ENCODE measurements around the gene S100A12. TPM values are rescaled to one million over a fixed set of nuclear protein-coding genes. Genes with fewer than 3 reads are reported as not detected.
"Not testable (repeated sequence)": the region's sequence is repeated elsewhere in the genome, so short reads cannot be mapped to it uniquely, and the experiment has no call there.

S100A12 gene
- not detected in 2 replicates for total RNA-seq
- long read RNA-seq: 0 reads

DNA sequence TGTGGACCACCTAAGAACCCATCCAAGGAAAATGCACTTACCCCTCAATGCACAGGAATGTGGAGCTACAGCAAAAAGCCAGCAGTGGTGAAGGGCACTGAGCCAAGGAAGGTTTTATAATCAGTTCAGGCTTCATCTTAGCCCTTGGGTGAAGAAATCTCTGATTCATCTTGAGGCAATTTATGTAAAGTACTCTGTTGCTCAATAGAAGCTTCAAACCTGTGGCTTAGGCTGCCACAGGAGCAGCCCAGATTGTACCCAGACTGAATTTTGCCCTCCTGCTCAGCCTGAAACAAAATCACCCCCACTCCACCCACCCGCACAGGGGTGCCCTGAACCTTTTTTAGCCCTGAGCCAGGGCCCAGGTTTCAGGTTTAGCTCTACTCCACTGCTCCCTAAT lies at the start of gene S100A12:
Gene S100A12, minus strand, starts transcription at position 111 of the 400 bp plus-strand sequence. CDS start 1,029 bp downstream, outside the sequence.
- no peaks in the 10 kb centered on the region for H3K9me3 Mint-ChIP-seq (ENCODE audit: low read depth)
- no peak within 1 kb of the TSS for H3K4me3 Mint-ChIP-seq (ENCODE audit: low read depth)
- TF ChIP-seq, protein P1, sequence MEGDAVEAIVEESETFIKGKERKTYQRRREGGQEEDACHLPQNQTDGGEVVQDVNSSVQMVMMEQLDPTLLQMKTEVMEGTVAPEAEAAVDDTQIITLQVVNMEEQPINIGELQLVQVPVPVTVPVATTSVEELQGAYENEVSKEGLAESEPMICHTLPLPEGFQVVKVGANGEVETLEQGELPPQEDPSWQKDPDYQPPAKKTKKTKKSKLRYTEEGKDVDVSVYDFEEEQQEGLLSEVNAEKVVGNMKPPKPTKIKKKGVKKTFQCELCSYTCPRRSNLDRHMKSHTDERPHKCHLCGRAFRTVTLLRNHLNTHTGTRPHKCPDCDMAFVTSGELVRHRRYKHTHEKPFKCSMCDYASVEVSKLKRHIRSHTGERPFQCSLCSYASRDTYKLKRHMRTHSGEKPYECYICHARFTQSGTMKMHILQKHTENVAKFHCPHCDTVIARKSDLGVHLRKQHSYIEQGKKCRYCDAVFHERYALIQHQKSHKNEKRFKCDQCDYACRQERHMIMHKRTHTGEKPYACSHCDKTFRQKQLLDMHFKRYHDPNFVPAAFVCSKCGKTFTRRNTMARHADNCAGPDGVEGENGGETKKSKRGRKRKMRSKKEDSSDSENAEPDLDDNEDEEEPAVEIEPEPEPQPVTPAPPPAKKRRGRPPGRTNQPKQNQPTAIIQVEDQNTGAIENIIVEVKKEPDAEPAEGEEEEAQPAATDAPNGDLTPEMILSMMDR (IDR thresholded peaks at IDR 0.05; ENCODE audit: unreplicated experiment): no peak
- no peak within 1 kb of the TSS for H3K27ac Mint-ChIP-seq
- peaks cover 28% of the 10 kb centered on the region for H3K27me3 Mint-ChIP-seq
- DNase-seq (ENCODE audit: low spot score, unreplicated experiment): no peak
- no peaks in the 10 kb centered on the region for H3K4me1 Mint-ChIP-seq (ENCODE audit: low read depth)
- H3K36me3 Mint-ChIP-seq (ENCODE audit: insufficient read depth): no peaks in the 10 kb centered on the region

DNA sequence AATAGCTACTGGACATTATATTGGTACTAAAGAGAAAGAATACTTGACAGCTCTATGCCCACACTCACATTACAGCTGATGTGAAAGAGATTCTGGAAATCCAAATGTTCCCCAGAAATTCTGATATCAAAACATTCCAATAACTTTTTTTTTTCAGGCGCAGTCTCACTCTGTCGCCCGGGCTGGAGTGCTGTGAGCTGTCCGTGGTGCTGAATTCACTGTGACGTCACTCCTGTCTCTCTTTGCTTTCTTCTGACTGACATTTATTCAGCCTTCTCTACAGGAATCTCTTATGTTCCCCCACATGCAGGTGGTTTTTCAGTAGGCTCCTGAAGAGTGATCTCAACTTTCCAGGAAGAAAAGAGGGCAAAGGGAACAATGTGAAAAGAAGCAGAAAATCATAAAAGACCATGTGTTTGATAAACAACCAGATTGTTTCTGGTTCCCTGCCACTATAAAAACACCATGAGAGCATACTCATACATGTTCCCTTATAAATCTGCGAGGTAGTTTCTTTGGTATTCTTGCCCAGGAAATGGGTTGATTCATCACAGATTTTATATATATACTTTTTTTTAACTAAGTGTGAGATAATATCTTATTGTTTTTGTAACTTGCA lies 47.1 kb upstream of the S100A12 start:
- DNase-seq (ENCODE audit: low spot score, unreplicated experiment): peak; percentile 75

DNA sequence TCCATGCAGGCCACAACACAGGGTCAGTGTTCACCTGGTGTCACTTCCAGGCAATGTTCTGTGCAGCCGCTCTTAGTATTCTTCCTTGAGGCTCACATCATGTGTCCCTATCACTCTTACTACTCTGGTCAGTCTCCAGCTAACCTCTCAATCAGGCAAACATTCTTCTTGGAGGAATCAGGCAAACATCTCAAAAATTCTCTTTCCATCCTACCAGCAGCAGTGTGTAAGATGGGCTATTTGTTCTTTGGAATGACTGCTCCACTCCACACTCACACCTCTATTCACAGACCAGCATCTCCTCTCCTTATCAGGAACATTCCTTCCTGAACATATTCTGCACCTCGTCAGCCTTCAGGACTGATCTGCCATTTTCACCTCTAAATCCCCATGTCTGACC lies 44.9 kb upstream of the S100A12 start:
- no peaks in the 10 kb centered on the region for H3K9me3 Mint-ChIP-seq (ENCODE audit: low read depth)
- no peaks in the 10 kb centered on the region for H3K4me1 Mint-ChIP-seq (ENCODE audit: low read depth)
- no peak for DNase-seq (ENCODE audit: low spot score, unreplicated experiment)
- H3K4me3 Mint-ChIP-seq (ENCODE audit: low read depth): no peak overlapping the region
- H3K27ac Mint-ChIP-seq: no peak overlapping the region
- H3K36me3 Mint-ChIP-seq (ENCODE audit: insufficient read depth): no peaks in the 10 kb centered on the region
- H3K27me3 Mint-ChIP-seq: peaks cover 31% of the 10 kb centered on the region
- TF ChIP-seq, protein P1 (IDR thresholded peaks at IDR 0.05; ENCODE audit: unreplicated experiment): no peak

More for the DNA sequence above, 47.1 kb upstream of the S100A12 start:
- TF ChIP-seq, protein P1 (IDR thresholded peaks at IDR 0.05; ENCODE audit: unreplicated experiment): no peak
- peaks cover 41% of the 10 kb centered on the region for H3K27me3 Mint-ChIP-seq
- peak overlapping the region; percentile 29 for H3K27ac Mint-ChIP-seq
- H3K9me3 Mint-ChIP-seq (ENCODE audit: low read depth): no peaks in the 10 kb centered on the region
- no peaks in the 10 kb centered on the region for H3K4me1 Mint-ChIP-seq (ENCODE audit: low read depth)
- H3K36me3 Mint-ChIP-seq (ENCODE audit: insufficient read depth): no peaks in the 10 kb centered on the region
- no peak overlapping the region for H3K4me3 Mint-ChIP-seq (ENCODE audit: low read depth)

DNA sequence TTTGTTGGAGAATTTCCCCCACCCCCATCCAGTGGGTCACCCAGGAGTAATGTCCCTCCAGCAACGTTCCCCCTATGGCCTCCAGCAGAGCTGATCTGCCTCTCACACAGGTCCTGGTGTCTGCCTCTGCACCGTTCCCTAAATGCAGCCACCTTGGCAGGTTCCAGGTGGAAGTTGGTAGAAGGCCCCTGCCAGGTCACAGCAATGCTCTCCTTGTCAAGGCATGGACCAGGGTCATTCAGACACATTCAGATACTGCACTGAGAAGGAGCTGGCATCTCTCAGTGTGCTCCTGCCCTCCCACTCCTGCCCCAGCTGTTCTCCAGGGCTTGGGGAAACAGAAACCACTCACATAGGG lies 44.0 kb upstream of the S100A12 start:
- H3K4me1 Mint-ChIP-seq (ENCODE audit: low read depth): not testable (repeated sequence)

DNA sequence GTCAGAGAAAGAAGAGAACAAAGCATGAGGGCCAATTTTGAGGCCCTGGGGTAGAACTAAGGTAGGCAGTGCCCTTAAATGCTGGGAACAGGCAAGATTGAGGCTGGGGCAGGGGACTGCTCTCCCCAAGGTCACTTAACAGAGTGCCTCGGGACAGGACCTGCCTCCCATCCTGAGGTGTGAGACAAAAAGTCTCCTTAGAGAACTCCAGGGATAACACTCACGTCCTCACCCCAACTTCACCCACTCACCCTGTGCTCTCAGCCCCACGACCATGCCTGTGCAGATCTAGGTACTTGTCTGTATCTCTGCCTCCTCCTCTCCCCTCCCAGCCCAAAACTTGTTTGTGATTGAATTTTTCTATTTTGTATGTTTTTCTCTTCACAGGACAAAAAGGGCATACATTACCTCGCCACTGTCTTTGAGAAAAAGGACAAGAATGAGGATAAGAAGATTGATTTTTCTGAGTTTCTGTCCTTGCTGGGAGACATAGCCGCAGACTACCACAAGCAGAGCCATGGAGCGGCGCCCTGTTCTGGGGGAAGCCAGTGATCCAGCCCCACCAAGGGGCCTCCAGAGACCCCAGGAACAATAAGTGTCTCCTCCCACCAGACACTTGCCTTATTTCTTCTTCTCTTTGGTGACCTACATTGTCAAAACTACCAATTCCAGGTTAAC lies 43.5 kb upstream of the S100A12 start:
- not testable (repeated sequence) for H3K36me3 Mint-ChIP-seq (ENCODE audit: insufficient read depth); DNase-seq (ENCODE audit: low spot score, unreplicated experiment); H3K9me3 Mint-ChIP-seq (ENCODE audit: low read depth); H3K27ac Mint-ChIP-seq; H3K4me1 Mint-ChIP-seq (ENCODE audit: low read depth); H3K4me3 Mint-ChIP-seq (ENCODE audit: low read depth)
- peaks cover 22% of the 10 kb centered on the region for H3K27me3 Mint-ChIP-seq

More for the DNA sequence above, 44.0 kb upstream of the S100A12 start:
- not testable (repeated sequence) for DNase-seq (ENCODE audit: low spot score, unreplicated experiment); H3K9me3 Mint-ChIP-seq (ENCODE audit: low read depth); H3K4me3 Mint-ChIP-seq (ENCODE audit: low read depth); H3K27ac Mint-ChIP-seq; H3K36me3 Mint-ChIP-seq (ENCODE audit: insufficient read depth)
- peaks cover 24% of the 10 kb centered on the region for H3K27me3 Mint-ChIP-seq

DNA sequence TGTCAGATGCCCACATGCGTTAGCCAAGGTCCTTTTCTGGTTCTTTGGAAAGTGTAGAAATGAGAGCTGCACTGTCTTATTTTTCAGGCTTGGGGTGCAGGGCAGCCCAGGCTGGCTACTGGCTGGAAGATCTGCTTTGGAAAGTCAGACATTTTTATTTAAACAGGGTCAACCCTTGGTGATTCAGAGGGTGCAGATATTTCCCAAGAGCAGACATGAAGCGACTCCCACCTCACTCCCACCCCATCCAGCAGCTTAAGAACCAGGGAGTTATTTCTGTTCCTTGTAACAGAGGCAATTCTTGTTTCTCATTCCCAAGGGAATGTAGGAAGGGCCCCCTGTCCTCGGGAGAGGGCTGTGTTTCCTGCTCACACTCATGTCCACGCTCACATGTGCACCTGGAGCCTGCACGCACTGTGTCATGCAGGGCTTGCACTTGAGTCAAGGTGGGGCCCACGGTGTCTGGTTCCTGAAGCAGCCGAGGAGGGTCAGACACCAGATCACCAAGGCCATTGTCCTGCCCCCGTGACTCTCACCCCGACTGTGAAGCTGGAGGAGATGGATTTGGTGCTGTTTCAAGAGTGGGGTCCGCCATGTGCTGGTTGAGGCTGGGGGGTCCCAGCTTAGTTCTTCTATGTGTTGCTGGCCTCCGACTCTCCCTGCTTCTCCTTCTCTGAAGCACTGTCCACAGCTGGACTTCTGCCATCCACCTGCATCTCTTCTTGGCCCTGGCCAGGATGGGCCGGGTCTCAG lies 41.9 kb upstream of the S100A12 start:
- H3K4me3 Mint-ChIP-seq (ENCODE audit: low read depth): no peak overlapping the region
- no peaks in the 10 kb centered on the region for H3K4me1 Mint-ChIP-seq (ENCODE audit: low read depth)
- H3K36me3 Mint-ChIP-seq (ENCODE audit: insufficient read depth): no peaks in the 10 kb centered on the region

More for the DNA sequence above, 41.9 kb upstream of the S100A12 start:
- H3K27ac Mint-ChIP-seq: no peak overlapping the region
- DNase-seq (ENCODE audit: low spot score, unreplicated experiment): no peak
- peaks cover 22% of the 10 kb centered on the region for H3K27me3 Mint-ChIP-seq
- H3K9me3 Mint-ChIP-seq (ENCODE audit: low read depth): peaks cover 8% of the 10 kb centered on the region
- TF ChIP-seq, protein P1 (IDR thresholded peaks at IDR 0.05; ENCODE audit: unreplicated experiment): no peak

All from progenitor cell of endocrine pancreas (in vitro differentiated cells).